Activated CD4-positive, alpha-beta T cell treated with anti-CD3 and anti-CD28 coated beads, Interleukin-2, amount 10 ng/mL, durations not matched to agents 7 days and 5 days (primary cell): ENCODE data around the gene RUNX2. TPM values are rescaled to one million over a fixed set of nuclear protein-coding genes. Genes with fewer than 3 reads are reported as not detected.
A peak's percentile ranks its signal among the peaks of the same experiment; 100 is the strongest.

Experiments used
- CTCF ChIA-PET: fragments of 350-600 bp; sonication (Branson Sonifier 250); formaldehyde crosslinking; loops from one replicate; lab custom pipeline; 2021; ENCODE audit warnings: antibody characterized with exemption; lab: Charles Lee
- POLR2A ChIA-PET: fragments of 350-600 bp; sonication (Branson Sonifier 250); formaldehyde crosslinking; loops from one replicate; lab custom pipeline; 2021; ENCODE audit warnings: antibody characterized with exemption; lab: Charles Lee
- DNase-seq: peaks from one replicate; pipeline ENCODE4 v3.0.0-alpha.2; 2020
- H3K27ac Mint-ChIP-seq: one replicate; pipeline ENCODE4 v1.8.0; 2021; ENCODE audit warnings: mild to moderate bottlenecking, moderate library complexity, mixed read lengths
- H3K27me3 Mint-ChIP-seq: one replicate; pipeline ENCODE4 v1.8.0; 2021; ENCODE audit warnings: mixed read lengths
- H3K36me3 Mint-ChIP-seq: one replicate; pipeline ENCODE4 v1.8.0; 2021; ENCODE audit warnings: low read depth, mixed read lengths
- H3K4me1 Mint-ChIP-seq: one replicate; pipeline ENCODE4 v1.8.0; 2021; ENCODE audit warnings: mixed read lengths
- H3K4me3 Mint-ChIP-seq: one replicate; pipeline ENCODE4 v1.8.0; 2021; ENCODE audit warnings: mild to moderate bottlenecking, moderate library complexity, mixed read lengths
- H3K9me3 Mint-ChIP-seq: one replicate; pipeline ENCODE4 v1.8.0; 2021; ENCODE audit warnings: mixed read lengths
- total RNA-seq, 2 experiments: library from RNA; stranded (reverse); gene quantifications; one replicate each; pipeline ENCODE4 v1.2.3, GENCODE V29; 2021

Gene RUNX2
- total RNA-seq, 2 experiments from 2014 or later = 13.2 to 13.4 TPM

DNA sequence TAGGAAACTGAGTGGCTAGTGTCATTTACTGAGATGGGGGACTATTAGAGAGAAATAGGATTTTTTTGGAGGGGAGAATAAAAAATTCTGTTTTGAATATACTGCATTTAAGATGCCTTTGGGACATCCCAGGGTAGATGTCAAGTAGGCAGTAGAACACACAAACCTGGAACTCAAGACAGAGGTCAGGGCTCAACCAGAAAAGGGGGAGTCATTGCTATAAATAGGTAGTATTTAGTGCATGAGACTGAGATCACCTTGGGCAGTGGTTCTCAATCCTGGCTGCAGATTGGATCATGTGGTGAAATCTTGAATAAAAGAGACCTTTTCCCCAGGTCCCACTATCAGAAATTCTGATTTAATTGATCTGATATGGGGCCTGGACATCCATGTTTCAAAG is 160.1 kb downstream of the RUNX2 start:
- Mint-ChIP-seq H3K27me3 (no peaks in the 10 kb centered on the region), H3K36me3 (peaks cover 22% of the 10 kb centered on the region), H3K9me3 (no peaks in the 10 kb centered on the region), H3K4me1 (peaks cover 41% of the 10 kb centered on the region), H3K27ac (no peak overlapping the region), H3K4me3 (no peak overlapping the region)
- CTCF ChIA-PET = interaction anchor here (0.6 kb wide), 1 partner anchor 560 kb away, joined by 3 read pairs; no protein-coding TSS in a partner anchor
- POLR2A ChIA-PET = no interaction called here
- no peak for DNase-seq

DNA sequence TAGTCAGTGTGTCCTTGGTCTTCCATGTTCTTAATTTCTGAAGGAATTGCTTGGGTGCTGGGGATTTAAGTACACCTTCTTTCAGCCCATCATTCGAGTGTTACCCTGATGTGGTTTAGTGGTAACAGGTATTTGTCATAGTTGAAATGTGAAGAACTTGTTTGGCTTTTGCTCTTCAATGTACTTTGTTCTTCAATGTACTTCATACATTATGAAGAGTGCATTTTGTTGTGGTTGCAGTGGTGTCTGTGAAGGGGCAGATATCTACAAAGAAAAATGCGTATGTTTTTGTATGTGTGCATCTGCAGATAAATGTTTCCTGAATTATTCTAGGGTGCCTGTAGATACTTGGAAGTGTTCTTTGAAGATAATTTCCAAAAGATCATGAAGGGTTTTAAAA is 160.8 kb downstream of the RUNX2 start:
- H3K27me3 Mint-ChIP-seq = no peaks in the 10 kb centered on the region
- DNase-seq = peak; percentile 61
- H3K36me3 Mint-ChIP-seq = peaks cover 23% of the 10 kb centered on the region
- H3K4me1 Mint-ChIP-seq = peaks cover 43% of the 10 kb centered on the region
- no peaks in the 10 kb centered on the region for H3K9me3 Mint-ChIP-seq
- peak overlapping the region; percentile 74 for H3K27ac Mint-ChIP-seq
- H3K4me3 Mint-ChIP-seq = peak overlapping the region; percentile 1
- ChIA-PET CTCF (interaction anchor here (0.8 kb wide), 1 partner anchor 9 kb away, joined by 3 read pairs; no protein-coding TSS in a partner anchor), POLR2A (interaction anchor here (0.7 kb wide), 1 partner anchor 1024 kb away, joined by 4 read pairs; no protein-coding TSS in a partner anchor)

- peaks cover 65% of the 10 kb centered on the region for H3K4me1 Mint-ChIP-seq
- H3K36me3 Mint-ChIP-seq = peaks cover 35% of the 10 kb centered on the region
- ChIA-PET CTCF (interaction anchor here (1.1 to 1.5 kb wide), 3 partner anchors 9 to 224 kb away, joined by 3 to 6 read pairs (median 3); no protein-coding TSS in a partner anchor), POLR2A (no interaction called here)
- DNase-seq = no peak
- H3K4me3 Mint-ChIP-seq = no peak overlapping the region
- H3K27ac Mint-ChIP-seq = no peak overlapping the region
- H3K27me3 Mint-ChIP-seq = no peaks in the 10 kb centered on the region
- peaks cover 5% of the 10 kb centered on the region for H3K9me3 Mint-ChIP-seq
Observed at GRCh38 chr6:45491048-45491735, 163.1 kb downstream of the RUNX2 start.

DNA sequence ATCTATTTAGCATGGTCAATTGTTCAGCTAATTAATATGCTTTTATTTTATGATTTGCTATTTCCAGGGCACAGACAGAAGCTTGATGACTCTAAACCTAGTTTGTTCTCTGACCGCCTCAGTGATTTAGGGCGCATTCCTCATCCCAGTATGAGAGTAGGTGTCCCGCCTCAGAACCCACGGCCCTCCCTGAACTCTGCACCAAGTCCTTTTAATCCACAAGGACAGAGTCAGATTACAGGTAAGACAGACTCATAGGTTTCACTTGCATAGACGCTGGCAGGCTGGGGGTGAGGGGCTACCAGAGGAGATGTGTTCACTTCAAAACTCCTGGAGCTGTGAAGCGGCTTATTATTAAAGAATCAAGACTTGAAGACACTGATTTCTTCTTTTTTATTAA is 163.7 kb downstream of the RUNX2 start:
- no peak overlapping the region for H3K4me3 Mint-ChIP-seq
- ChIA-PET POLR2A (no interaction called here), CTCF (interaction anchor here (1.4 to 1.5 kb wide), 2 partner anchors 10 to 223 kb away, joined by 3 to 6 read pairs; no protein-coding TSS in a partner anchor)
- no peak overlapping the region for H3K27ac Mint-ChIP-seq
- H3K4me1 Mint-ChIP-seq = peaks cover 68% of the 10 kb centered on the region
- no peak for DNase-seq
- H3K27me3 Mint-ChIP-seq = no peaks in the 10 kb centered on the region
- H3K36me3 Mint-ChIP-seq = peaks cover 37% of the 10 kb centered on the region
- peaks cover 6% of the 10 kb centered on the region for H3K9me3 Mint-ChIP-seq

- Mint-ChIP-seq H3K4me3 (no peak overlapping the region), H3K9me3 (peaks cover 10% of the 10 kb centered on the region), H3K36me3 (peaks cover 35% of the 10 kb centered on the region), H3K27ac (no peak overlapping the region), H3K27me3 (no peaks in the 10 kb centered on the region), H3K4me1 (peaks cover 58% of the 10 kb centered on the region)
- ChIA-PET CTCF (no interaction called here), POLR2A (no interaction called here)
- DNase-seq = no peak
Observed at GRCh38 chr6:45493761-45494160, 165.6 kb downstream of the RUNX2 start.

DNA sequence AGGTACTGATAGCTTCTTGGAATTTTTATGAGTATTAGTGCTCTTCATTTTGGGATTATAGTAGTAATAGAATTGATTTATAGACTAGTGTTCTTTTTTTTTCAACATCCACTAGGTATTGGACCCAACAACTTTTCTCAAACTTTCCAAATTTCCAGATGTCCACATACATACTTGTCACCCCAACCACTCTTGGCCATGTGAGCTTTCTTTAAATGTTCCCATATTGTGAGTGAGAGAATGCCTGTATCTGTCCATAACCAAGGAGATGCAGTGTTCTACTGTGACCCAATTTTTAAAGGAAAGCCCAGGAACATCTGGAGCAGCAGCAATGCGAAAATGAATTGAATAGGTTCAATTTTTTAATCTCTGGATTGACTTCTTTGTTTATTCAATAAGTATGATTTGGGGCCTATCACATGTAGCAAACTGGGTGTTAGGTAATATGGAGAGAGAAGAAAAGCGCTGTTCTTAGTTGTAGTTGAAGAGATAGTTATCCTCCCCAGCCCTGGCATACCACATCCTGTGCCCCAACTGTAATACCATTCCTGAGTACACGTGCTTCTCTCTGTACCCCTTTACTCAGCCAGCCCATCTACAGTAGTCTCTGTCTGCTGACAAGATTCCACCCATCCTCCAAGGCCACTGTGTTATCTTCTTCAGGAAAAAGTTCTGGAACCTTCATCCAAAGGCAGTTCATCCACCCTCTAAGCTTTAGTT is 166.4 kb downstream of the RUNX2 start:
- Mint-ChIP-seq H3K4me1 (peaks cover 52% of the 10 kb centered on the region), H3K4me3 (peak overlapping the region; percentile 17), H3K36me3 (peaks cover 33% of the 10 kb centered on the region), H3K9me3 (peaks cover 10% of the 10 kb centered on the region), H3K27ac (peak overlapping the region; percentile 83), H3K27me3 (no peaks in the 10 kb centered on the region)
- DNase-seq = peak; percentile 26
- ChIA-PET CTCF (no interaction called here), POLR2A (no interaction called here)

DNA sequence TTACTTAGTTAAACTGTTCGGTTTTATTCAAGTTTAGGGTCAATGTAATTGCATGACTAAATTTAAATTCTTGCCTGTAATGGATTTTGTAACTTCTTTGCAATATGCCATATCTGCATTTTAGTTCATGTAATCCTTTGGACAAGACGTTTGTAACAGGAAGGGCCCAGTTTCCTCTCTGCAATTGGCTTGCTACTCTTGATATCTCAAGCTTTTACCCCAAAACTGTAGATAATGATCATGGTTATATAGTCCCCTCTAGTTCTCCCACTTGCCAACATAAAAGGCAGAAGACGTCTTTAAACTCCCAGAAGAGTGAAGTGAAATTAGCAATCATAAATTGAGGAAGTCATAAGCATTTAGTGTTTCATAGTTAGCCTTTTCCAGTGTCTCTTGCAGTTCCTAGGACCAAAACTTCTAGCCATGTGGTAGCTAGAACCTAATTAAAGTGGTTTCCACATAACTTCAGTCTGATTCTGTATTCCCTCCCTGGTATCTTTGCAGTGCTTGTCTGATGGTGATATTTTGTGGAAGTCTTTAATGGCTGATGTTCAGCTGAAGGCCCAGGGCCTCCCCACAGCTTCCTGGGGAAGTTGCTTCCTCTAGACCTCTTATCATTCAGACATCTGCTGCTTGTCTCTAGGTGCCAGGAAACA is 167.4 kb downstream of the RUNX2 start:
- Mint-ChIP-seq H3K36me3 (peaks cover 26% of the 10 kb centered on the region), H3K27ac (peak overlapping the region; percentile 83), H3K27me3 (no peaks in the 10 kb centered on the region), H3K9me3 (peaks cover 10% of the 10 kb centered on the region), H3K4me1 (peaks cover 47% of the 10 kb centered on the region), H3K4me3 (peak overlapping the region; percentile 1)
- ChIA-PET CTCF (interaction anchor here (0.5 to 1.3 kb wide), 4 partner anchors 14 to 79 kb away, joined by 3 read pairs; no protein-coding TSS in a partner anchor), POLR2A (no interaction called here)
- DNase-seq = peak; percentile 47

- Mint-ChIP-seq H3K9me3 (peaks cover 10% of the 10 kb centered on the region), H3K4me3 (peak overlapping the region; percentile 2), H3K4me1 (peaks cover 44% of the 10 kb centered on the region), H3K27me3 (no peaks in the 10 kb centered on the region), H3K27ac (no peak overlapping the region), H3K36me3 (peaks cover 21% of the 10 kb centered on the region)
- DNase-seq = no peak
- CTCF ChIA-PET = interaction anchor here (0.5 to 1.3 kb wide), 4 partner anchors 14 to 78 kb away, joined by 3 read pairs; no protein-coding TSS in a partner anchor
- POLR2A ChIA-PET = no interaction called here
Observed at GRCh38 chr6:45496085-45496433, 167.9 kb downstream of the RUNX2 start.

DNA sequence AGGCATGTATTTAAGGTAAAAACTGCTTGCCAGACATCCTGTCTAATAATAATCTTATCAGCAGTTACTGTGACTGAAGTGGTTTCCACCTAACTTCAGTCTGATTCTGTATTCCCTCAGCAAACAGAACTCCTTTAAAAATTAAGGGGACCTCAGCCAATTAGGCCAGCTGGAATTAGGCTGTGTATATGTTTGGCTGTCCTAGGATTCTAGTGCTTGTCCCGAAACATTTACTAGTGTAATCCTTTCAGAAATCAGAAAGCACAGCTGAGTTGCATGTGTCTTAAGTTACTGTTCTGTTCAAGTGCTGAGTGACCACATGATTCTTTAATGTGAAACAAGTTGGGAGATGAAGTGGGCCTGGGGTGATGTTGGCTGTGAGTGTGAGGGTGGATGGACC is 170.5 kb downstream of the RUNX2 start:
- H3K4me3 Mint-ChIP-seq = no peak overlapping the region
- peaks cover 42% of the 10 kb centered on the region for H3K4me1 Mint-ChIP-seq
- ChIA-PET CTCF (interaction anchor here (1.0 kb wide), 1 partner anchor 9 kb away, joined by 3 read pairs; no protein-coding TSS in a partner anchor), POLR2A (no interaction called here)
- no peaks in the 10 kb centered on the region for H3K27me3 Mint-ChIP-seq
- peaks cover 10% of the 10 kb centered on the region for H3K9me3 Mint-ChIP-seq
- H3K36me3 Mint-ChIP-seq = peaks cover 35% of the 10 kb centered on the region
- DNase-seq = no peak
- no peak overlapping the region for H3K27ac Mint-ChIP-seq

DNA sequence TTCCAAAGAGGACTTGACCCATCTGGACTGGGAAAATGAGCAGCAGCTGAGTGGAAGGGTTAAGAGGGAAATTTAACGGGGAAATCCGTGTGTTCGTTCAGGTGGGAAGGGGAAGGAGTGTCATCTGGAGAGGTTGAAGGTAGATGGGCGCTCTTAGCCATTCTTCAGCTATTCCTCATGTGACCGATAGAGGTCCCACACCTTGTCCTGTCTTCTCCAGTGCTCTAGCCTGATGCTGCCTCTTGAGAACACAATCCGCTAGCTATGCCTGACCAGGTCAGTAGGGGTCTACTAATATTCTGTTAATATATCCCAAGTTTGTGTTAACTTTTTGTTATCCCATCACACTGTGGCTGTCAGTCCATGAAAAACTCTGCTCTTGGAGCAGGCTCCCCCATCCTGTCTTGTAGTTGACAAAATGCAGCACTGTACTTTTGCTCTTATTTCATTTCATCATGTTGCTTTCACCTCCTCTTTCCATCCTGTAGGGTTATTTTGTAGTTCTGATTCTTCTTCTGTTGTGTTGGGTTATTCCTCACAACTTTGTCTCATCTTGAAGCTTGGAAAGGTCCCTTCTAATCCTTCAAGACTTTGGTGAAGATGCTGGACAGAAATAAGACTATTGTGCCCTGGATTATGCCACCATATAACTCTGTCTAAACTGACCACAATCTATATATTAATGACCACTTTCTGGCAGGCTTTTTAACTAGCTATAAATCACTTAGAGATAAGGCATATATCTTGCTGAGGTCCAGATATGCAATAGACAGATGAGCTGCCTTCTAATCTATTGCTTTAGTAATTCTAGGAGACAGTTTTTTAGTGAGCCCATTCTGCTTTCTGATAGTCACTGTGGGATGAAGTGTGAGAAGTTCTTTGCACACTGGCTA is 173.0 kb downstream of the RUNX2 start:
- peaks cover 5% of the 10 kb centered on the region for H3K9me3 Mint-ChIP-seq
- no peak for DNase-seq
- peaks cover 24% of the 10 kb centered on the region for H3K36me3 Mint-ChIP-seq
- ChIA-PET POLR2A (no interaction called here), CTCF (interaction anchor here (1.4 to 1.6 kb wide), 2 partner anchors 11 to 43 kb away, joined by 3 to 5 read pairs; no protein-coding TSS in a partner anchor)
- no peak overlapping the region for H3K4me3 Mint-ChIP-seq
- no peak overlapping the region for H3K27ac Mint-ChIP-seq
- no peaks in the 10 kb centered on the region for H3K27me3 Mint-ChIP-seq
- peaks cover 26% of the 10 kb centered on the region for H3K4me1 Mint-ChIP-seq

- H3K27ac Mint-ChIP-seq = no peak overlapping the region
- H3K27me3 Mint-ChIP-seq = no peaks in the 10 kb centered on the region
- peaks cover 3% of the 10 kb centered on the region for H3K9me3 Mint-ChIP-seq
- DNase-seq = no peak
- ChIA-PET POLR2A (no interaction called here), CTCF (interaction anchor here (1.6 kb wide), 1 partner anchor 42 kb away, joined by 5 read pairs; no protein-coding TSS in a partner anchor)
- peaks cover 19% of the 10 kb centered on the region for H3K4me1 Mint-ChIP-seq
- H3K36me3 Mint-ChIP-seq = peaks cover 20% of the 10 kb centered on the region
- no peak overlapping the region for H3K4me3 Mint-ChIP-seq
Observed at GRCh38 chr6:45502456-45502855, 174.3 kb downstream of the RUNX2 start.

DNA sequence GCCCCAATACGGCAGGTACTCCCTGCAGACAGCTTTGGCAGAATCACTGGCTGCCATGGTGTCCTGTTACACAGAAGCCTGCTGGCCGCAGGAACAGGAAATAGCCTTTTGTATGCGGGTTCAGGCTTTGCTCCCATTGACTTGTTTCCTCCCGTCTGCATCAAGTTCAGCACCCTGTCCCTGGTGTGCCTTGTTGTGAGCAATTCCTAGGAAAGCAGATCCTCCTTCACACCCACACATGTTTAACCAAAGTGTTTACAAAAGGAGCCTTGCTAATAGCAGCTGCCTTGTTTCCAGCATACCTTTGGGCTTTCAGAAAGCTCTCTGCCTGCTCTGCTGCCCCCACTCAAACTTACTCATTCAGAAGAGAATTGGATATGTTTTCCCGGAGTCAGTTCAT is 176.8 kb downstream of the RUNX2 start:
- Mint-ChIP-seq H3K27ac (no peak overlapping the region), H3K4me1 (peaks cover 13% of the 10 kb centered on the region), H3K9me3 (no peaks in the 10 kb centered on the region), H3K36me3 (peaks cover 16% of the 10 kb centered on the region), H3K27me3 (no peaks in the 10 kb centered on the region), H3K4me3 (no peak overlapping the region)
- POLR2A ChIA-PET = no interaction called here
- DNase-seq = no peak
- CTCF ChIA-PET = no interaction called here
